Measurements from ENCODE around the gene TAB2.
"Not testable (repeated sequence)": the region's sequence is repeated elsewhere in the genome, so short reads cannot be mapped to it uniquely, and the experiment has no call there.

The TAB2 gene

GRCh38 chr6:149347067-149347466 is 29.6 kb downstream of the TAB2 start:
- peak in 1 of 2 donors; percentile 34 for DNase-seq (ENCODE audit: low read depth in 2 of 2)
- TF ChIP-seq, protein P1, sequence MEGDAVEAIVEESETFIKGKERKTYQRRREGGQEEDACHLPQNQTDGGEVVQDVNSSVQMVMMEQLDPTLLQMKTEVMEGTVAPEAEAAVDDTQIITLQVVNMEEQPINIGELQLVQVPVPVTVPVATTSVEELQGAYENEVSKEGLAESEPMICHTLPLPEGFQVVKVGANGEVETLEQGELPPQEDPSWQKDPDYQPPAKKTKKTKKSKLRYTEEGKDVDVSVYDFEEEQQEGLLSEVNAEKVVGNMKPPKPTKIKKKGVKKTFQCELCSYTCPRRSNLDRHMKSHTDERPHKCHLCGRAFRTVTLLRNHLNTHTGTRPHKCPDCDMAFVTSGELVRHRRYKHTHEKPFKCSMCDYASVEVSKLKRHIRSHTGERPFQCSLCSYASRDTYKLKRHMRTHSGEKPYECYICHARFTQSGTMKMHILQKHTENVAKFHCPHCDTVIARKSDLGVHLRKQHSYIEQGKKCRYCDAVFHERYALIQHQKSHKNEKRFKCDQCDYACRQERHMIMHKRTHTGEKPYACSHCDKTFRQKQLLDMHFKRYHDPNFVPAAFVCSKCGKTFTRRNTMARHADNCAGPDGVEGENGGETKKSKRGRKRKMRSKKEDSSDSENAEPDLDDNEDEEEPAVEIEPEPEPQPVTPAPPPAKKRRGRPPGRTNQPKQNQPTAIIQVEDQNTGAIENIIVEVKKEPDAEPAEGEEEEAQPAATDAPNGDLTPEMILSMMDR (IDR thresholded peaks at IDR 0.05; ENCODE audit: low read depth, low read length): no peak
- no peak overlapping the region for H3K4me3 ChIP-seq (replicated peaks in 1 of 2; ENCODE audit: low read depth in 2 of 2, low read length in 2 of 2)

- not testable (repeated sequence) for DNase-seq (ENCODE audit: low read depth in 2 of 2); H3K4me3 ChIP-seq (replicated peaks in 1 of 2; ENCODE audit: low read depth in 2 of 2, low read length in 2 of 2)
Observed at GRCh38 chr6:149349279-149349678, 31.8 kb downstream of the TAB2 start.

- H3K4me3 ChIP-seq (replicated peaks in 1 of 2; ENCODE audit: low read depth in 2 of 2, low read length in 2 of 2): no peak overlapping the region
- TF ChIP-seq, protein P1 (IDR thresholded peaks at IDR 0.05; ENCODE audit: low read depth, low read length): no peak
- no peak for DNase-seq (ENCODE audit: low read depth in 2 of 2)
Observed at GRCh38 chr6:149354009-149354408, 36.5 kb downstream of the TAB2 start.

- no peak overlapping the region for H3K4me3 ChIP-seq (replicated peaks in 1 of 2; ENCODE audit: low read depth in 2 of 2, low read length in 2 of 2)
- TF ChIP-seq, protein P1 (IDR thresholded peaks at IDR 0.05; ENCODE audit: low read depth, low read length): no peak
- DNase-seq (ENCODE audit: low read depth in 2 of 2): no peak
Observed at GRCh38 chr6:149356081-149356750, 38.7 kb downstream of the TAB2 start.

DNA sequence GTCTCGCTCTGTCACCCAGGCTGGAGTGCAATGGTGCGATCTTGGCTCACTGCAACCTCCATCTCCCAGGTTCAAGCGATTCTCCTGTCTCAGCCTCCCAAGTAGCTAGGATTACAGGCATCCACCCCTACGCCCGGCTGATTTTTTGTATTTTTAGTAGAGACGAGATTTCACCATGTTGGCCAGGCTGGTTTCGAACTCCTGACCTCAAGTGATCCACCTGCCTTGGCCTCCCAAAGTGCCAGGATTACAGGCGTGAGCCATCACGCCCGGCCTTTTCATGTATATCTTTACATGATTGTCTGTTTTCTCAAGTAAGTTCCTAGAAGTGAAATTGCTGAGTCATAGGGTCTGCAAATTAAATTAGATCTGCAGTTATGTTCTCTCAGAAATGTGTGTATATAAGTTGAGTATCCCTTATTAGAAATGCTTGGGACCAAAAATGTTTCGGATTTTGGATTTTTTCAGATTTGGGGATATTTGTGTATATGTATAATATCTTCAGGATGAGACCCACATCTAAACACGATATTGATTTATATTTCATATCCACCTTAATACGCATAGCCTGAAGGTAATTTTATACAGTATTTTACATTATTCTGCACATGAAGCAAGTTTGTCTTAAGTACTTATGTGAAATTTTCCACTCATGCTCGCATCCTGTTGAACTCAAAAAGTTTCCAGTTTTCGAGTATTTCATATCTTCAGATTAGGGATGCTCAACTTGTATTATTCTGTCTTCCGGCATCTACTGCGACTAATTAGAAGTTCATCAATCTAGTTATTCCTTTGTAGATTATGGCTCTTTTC is 40.4 kb downstream of the TAB2 start:
- H3K4me3 ChIP-seq (replicated peaks in 1 of 2; ENCODE audit: low read depth in 2 of 2, low read length in 2 of 2): no peak overlapping the region
- no peak for DNase-seq (ENCODE audit: low read depth in 2 of 2)
- TF ChIP-seq, protein P1 (IDR thresholded peaks at IDR 0.05; ENCODE audit: low read depth, low read length): no peak

DNA sequence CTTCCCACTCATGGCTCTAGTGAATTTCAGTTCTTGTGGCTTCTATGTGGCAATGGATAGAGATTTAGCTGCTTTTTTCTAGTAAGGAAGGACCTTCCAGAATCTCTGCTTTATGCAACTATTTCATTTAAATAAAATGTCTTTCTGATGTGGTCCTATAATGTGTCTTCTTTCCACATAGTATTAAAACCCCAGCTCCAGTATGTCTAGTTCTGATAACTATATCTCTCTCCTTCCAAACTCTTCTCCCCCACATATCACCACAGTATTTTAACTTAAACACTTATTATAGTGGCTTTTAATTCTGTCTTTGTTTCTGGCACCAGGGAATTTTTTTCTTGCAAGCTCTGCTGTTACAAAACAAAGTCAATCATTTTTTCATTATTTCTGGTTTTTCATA is 41.9 kb downstream of the TAB2 start:
- no peak overlapping the region for H3K4me3 ChIP-seq (replicated peaks in 1 of 2; ENCODE audit: low read depth in 2 of 2, low read length in 2 of 2)
- DNase-seq (ENCODE audit: low read depth in 2 of 2): no peak
- TF ChIP-seq, protein P1 (IDR thresholded peaks at IDR 0.05; ENCODE audit: low read depth, low read length): no peak

GRCh38 chr6:149360536-149360935 is 43.0 kb downstream of the TAB2 start:
- no peak for DNase-seq (ENCODE audit: low read depth in 2 of 2)
- TF ChIP-seq, protein P1 (IDR thresholded peaks at IDR 0.05; ENCODE audit: low read depth, low read length): no peak
- H3K4me3 ChIP-seq (replicated peaks in 1 of 2; ENCODE audit: low read depth in 2 of 2, low read length in 2 of 2): no peak overlapping the region
